ENCODE results near the gene ABCD3. TPM values are rescaled to one million over a fixed set of nuclear protein-coding genes. Genes with fewer than 3 reads are reported as not detected.

The ABCD3 gene
- total and polyA plus RNA-seq, 9 donors = 10.7 to 32.1 (median 24.8) TPM

DNA sequence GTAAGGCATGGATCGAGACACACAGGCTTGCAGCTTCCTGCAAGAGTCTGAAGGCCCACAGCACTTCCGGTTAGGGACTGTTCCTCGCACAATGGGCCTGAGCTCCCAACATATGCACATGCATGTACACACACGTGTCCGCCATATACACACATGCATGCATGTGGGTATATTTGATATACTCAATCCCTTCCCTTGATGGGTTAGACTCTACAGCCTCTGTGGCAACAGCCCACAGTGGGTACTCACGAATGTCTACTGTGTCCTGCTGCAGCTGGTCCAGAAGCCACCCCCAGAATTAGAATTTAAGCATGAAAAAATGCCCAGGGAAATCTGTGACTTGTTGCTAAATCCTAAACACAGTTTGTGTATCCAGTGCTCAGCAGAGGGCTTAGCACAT lies 113.5 kb downstream of the ABCD3 start:
- TF ChIP-seq POLR2A (IDR thresholded peaks at IDR 0.05) (no peak), EP300 (IDR thresholded peaks at IDR 0.05) (no peak)
- TF ChIP-seq, protein P1, sequence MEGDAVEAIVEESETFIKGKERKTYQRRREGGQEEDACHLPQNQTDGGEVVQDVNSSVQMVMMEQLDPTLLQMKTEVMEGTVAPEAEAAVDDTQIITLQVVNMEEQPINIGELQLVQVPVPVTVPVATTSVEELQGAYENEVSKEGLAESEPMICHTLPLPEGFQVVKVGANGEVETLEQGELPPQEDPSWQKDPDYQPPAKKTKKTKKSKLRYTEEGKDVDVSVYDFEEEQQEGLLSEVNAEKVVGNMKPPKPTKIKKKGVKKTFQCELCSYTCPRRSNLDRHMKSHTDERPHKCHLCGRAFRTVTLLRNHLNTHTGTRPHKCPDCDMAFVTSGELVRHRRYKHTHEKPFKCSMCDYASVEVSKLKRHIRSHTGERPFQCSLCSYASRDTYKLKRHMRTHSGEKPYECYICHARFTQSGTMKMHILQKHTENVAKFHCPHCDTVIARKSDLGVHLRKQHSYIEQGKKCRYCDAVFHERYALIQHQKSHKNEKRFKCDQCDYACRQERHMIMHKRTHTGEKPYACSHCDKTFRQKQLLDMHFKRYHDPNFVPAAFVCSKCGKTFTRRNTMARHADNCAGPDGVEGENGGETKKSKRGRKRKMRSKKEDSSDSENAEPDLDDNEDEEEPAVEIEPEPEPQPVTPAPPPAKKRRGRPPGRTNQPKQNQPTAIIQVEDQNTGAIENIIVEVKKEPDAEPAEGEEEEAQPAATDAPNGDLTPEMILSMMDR (IDR thresholded peaks at IDR 0.05) = no peak
- Histone ChIP-seq H3K9me3 (no peaks in the 10 kb centered on the region), H3K4me1 (ENCODE audit: insufficient read depth) (peaks cover 2% of the 10 kb centered on the region), H3K4me3 (no peak overlapping the region), H3K27ac (no peak overlapping the region), H3K36me3 (no peaks in the 10 kb centered on the region), H3K27me3 (no peaks in the 10 kb centered on the region)
- DNase-seq = no peak
- WGBS, 3 donors = 75 to 97% (median 96%) methylated on average over 6 of the region's 6 CpGs
- intact Hi-C loops (cut with DNase I) = loop anchor here in 1 of 4 donors (5.0 kb wide), 1 partner anchor 66 kb away; no protein-coding TSS in a partner anchor

DNA sequence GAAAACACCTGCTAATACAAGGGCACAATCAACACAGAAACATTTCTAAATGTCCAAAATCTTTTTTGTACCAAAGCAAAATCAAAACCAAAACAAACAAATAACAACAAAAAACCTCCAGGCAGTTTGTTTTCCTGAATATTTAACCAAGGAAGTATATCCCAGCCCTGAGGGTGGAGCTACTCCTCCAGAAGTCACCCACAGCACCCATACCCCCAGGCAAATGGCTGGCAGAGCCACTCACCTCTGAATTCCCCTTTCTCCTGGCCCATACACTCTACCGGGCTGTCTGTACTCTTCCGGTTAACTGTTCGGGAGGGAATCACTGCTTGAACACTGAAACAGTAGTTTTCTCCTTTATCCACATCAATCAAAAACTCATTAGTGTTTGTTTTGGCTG lies 113.9 kb downstream of the ABCD3 start:
- H3K4me3 ChIP-seq = no peak overlapping the region
- no peaks in the 10 kb centered on the region for H3K27me3 ChIP-seq
- no peaks in the 10 kb centered on the region for H3K36me3 ChIP-seq
- TF ChIP-seq, protein P1 (IDR thresholded peaks at IDR 0.05) = no peak
- TF ChIP-seq POLR2A (IDR thresholded peaks at IDR 0.05) = no peak
- no peak for TF ChIP-seq EP300 (IDR thresholded peaks at IDR 0.05)
- no peaks in the 10 kb centered on the region for H3K9me3 ChIP-seq
- no peak for DNase-seq
- peaks cover 2% of the 10 kb centered on the region for H3K4me1 ChIP-seq (ENCODE audit: insufficient read depth)
- intact Hi-C loops (cut with DNase I) = loop anchor here in 1 of 4 donors (5.0 kb wide), 1 partner anchor 65 kb away; no protein-coding TSS in a partner anchor
- 70 to 93% (median 87%) methylated on average over 3 of the region's 3 CpGs for WGBS, 3 donors
- H3K27ac ChIP-seq = no peak overlapping the region

DNA sequence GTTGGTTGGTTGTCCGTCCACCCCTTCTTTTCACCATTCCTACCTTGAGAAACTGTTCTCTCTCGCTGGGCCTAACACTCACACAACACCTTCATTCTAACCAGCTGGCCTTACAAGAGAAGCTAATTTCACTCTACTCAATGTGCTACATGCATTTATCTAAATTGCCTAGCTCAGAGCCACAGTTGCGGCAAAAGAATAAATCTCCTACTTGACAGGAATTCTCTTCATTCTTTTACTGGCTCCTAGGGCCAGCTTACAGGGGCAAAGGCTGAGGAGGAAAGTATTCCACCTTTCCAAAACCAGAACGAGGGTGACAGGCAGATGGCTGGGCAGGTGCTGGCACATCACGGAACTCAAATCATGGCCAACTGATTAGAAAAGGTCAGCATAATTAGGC lies 116.9 kb downstream of the ABCD3 start:
- no peaks in the 10 kb centered on the region for H3K27me3 ChIP-seq
- H3K4me3 ChIP-seq = no peak overlapping the region
- DNase-seq = no peak
- TF ChIP-seq, protein P1 (IDR thresholded peaks at IDR 0.05) = no peak
- no peak for TF ChIP-seq POLR2A (IDR thresholded peaks at IDR 0.05)
- no peak for TF ChIP-seq EP300 (IDR thresholded peaks at IDR 0.05)
- WGBS, 3 donors = 92 to 95% (median 93%) methylated on average over 5 of the region's 5 CpGs
- no peaks in the 10 kb centered on the region for H3K36me3 ChIP-seq
- peaks cover 4% of the 10 kb centered on the region for H3K4me1 ChIP-seq (ENCODE audit: insufficient read depth)
- no peak overlapping the region for H3K27ac ChIP-seq
- intact Hi-C loops (cut with DNase I) = loop anchor here in 2 of 4 donors (5.0 kb wide), 2 partner anchors 62 to 262 kb away; no protein-coding TSS in a partner anchor
- H3K9me3 ChIP-seq = no peaks in the 10 kb centered on the region

DNA sequence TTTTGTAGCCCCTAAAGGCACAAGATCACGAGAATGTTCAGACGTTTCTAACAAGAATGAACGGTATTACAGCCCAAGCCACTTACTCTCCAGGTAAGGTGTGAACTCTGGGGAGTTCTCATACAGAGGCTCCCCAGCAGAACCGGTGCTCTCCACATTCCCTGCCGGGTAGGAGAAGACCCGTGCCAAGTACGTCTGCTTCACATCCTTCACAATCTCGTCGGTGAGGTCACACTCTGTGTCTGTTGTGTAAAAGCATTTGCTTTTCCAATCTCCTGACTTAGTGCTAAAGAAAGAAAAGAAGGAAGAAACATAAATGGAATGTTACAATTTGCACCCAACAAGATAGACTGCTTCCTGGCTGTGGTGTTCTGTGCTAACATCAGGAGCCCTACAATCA lies 117.7 kb downstream of the ABCD3 start:
- 51 to 64% (median 62%) methylated on average over 9 of the region's 9 CpGs for WGBS, 3 donors
- H3K27ac ChIP-seq = no peak overlapping the region
- H3K4me1 ChIP-seq (ENCODE audit: insufficient read depth) = peaks cover 4% of the 10 kb centered on the region
- DNase-seq = no peak
- intact Hi-C loops (cut with DNase I) = loop anchor here in 2 of 4 donors (5.0 kb wide), 2 partner anchors 61 to 261 kb away; no protein-coding TSS in a partner anchor
- H3K36me3 ChIP-seq = no peaks in the 10 kb centered on the region
- no peak for TF ChIP-seq POLR2A (IDR thresholded peaks at IDR 0.05)
- no peak for TF ChIP-seq EP300 (IDR thresholded peaks at IDR 0.05)
- TF ChIP-seq, protein P1 (IDR thresholded peaks at IDR 0.05) = no peak
- no peaks in the 10 kb centered on the region for H3K9me3 ChIP-seq
- H3K4me3 ChIP-seq = no peak overlapping the region
- no peaks in the 10 kb centered on the region for H3K27me3 ChIP-seq
